Caki2 (cell line): Measurements from ENCODE around the gene EEF1AKMT4. TPM values are rescaled to one million over a fixed set of nuclear protein-coding genes. Genes with fewer than 3 reads are reported as not detected.

Experiments used
- DNase-seq: peaks from one replicate; pipeline ENCODE4 v3.0.0-alpha.2; 2015; ENCODE audit warnings: low read depth
- in situ Hi-C: cut with HindIII; loops from 2 replicates; pipeline ENCODE4 v1.10.0; 2016; ENCODE audit warnings: low sequenced_read_pairs, low pct_unique_long_range_greater_than_20kb, mixed read lengths
- total RNA-seq: library from RNA; depleted of rRNA; stranded (reverse); fragments of >200 nt; shearing (Covaris generic); gene quantifications from 2 replicates; pipeline ENCODE4 v1.2.3, GENCODE V29; 2014; ENCODE audit warnings: low replicate concordance

The EEF1AKMT4 gene
- total RNA-seq, 1 experiment from 2014 or later, result 17.4 TPM

DNA sequence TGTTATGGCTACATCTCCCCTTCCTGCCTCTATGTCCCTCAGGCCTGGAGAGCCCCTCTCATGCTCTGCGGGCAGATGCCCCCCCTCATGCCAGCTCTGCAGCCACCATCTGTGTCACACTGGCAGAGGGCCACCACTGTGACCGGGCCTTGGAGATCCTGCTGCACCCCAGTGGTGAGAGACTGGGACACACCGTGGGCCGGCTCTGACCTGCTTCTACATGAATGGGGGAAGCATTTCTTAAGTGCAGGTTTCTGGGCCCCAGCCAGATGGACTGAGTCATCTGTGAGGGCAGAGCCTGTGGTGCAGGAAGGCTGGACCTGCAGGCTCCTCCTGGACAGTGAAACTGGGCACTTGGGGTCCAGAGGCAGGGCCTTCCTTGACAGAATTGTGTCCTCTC lies 15.2 kb upstream of the EEF1AKMT4 start:
- in situ Hi-C loops, result no loop called here
- peak; percentile 83 for DNase-seq

DNA sequence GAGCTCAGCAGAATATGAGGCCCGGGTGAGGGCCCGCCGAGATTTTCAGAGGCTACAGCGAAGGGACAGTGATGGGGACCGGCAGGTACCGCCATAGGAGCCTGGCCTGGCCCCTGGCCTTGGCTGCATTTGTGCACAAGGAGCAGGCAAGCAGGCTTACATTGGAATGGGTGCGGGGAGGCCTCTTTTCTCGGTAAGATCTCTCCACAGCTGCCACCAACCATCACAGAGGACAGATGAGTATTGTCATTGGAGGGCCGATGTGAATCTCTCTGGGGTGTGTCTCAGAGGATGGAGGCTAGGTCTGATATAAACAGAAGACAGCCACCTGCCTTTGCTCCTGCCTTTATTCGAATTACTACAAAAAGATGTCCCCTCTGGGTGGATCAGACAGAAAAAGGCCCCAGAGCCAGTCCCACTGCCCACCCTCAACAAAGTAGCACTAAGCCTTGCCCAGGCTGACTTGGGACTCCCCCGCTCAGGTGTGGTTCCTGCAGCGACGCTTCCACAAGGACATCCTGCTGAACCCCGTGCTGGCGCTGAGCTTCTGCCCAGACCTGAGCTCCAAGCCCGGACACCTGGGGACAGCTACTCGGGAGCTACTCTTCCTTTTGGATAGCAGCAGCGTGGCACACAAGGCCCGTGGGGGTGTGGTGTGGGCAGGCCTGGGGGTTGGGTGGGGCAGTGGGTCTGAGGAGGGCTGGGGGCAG lies 14.6 kb upstream of the EEF1AKMT4 start:
- in situ Hi-C loops, result no loop called here
- DNase-seq, result no peak

DNA sequence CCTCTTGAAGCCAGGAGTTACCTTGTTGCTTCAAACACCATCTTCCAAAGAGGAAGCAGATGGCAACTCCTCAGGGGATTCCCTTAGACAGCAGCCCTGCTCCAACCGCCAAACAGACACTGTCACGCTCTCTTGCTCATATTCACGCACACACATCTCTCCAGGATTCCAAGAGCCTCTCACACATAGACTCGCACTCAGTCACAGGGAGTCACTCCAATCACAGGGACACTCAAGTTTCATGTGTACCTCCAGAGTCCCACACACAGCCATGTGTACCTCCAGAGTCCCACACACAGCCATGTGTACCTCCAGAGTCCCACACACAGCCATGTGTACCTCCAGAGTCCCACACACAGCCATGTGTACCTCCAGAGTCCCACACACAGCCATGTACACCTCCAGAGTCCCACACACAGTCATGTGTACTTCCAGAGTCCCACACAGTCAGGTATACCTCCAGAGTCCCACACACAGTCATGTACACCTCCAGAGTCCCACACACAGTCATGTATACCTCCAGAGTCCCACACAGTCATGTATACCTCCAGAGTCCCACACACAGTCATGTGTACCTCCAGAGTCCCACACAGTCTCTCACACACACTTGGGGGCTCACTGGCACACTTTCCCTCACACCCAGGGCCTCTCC lies 14.0 kb upstream of the EEF1AKMT4 start:
- in situ Hi-C loops, result no loop called here
- peak; percentile 27 for DNase-seq

DNA sequence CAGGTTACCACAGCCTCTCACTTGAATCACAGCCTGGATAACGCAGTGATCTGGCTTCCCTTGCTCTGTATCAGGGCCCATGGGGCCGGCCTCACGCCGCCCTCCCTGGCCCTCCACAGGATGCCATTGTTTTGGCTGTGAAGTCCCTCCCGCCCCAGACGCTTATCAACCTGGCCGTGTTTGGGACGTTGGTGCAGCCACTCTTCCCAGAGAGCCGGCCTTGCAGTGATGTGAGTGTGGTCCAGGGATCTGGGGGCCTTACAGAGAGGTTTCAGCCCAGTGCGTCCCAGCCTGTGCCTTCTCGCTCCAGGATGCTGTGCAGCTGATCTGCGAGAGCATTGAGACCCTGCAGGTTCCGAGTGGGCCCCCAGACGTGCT lies 13.4 kb upstream of the EEF1AKMT4 start:
- DNase-seq, result no peak
- in situ Hi-C loops, result no loop called here

DNA sequence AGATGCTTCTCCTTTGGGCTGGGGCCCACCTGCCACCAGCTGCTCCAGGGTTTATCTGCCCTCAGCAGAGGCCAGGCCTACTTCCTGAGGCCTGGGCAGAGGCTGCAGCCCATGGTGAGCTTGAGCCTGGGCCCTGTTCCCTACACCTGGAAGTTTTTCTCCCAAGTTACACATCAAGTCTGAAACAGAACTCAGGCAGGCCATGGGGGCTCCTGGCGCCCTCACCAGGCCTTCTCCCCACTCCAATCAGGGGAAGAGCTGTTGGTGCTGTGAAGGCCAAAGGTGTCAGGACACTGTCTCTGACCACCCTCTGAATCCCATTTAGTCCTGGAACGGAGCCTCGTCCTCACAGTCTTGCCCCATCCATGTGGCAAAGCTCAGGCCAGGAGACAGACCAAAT lies 12.8 kb upstream of the EEF1AKMT4 start:
- no peak for DNase-seq
- in situ Hi-C loops, result no loop called here

DNA sequence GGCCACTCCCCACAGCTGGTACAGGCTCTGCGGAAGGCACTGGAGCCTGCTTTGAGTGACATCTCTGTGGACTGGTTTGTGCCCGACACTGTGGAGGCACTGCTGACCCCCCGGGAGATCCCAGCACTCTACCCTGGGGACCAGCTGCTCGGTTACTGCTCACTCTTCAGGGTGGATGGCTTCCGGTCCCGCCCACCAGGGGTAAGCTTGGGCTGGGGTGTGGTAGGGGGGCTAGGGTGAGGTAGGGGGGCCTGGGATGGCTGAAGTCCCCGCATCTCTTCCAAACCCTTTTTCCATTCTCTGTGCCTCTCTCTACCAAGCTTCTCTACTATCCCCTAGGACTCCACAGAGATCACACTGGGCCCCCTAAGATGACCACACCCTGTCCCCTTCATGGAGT lies 12.3 kb upstream of the EEF1AKMT4 start:
- DNase-seq, result no peak
- in situ Hi-C loops, result no loop called here

DNA sequence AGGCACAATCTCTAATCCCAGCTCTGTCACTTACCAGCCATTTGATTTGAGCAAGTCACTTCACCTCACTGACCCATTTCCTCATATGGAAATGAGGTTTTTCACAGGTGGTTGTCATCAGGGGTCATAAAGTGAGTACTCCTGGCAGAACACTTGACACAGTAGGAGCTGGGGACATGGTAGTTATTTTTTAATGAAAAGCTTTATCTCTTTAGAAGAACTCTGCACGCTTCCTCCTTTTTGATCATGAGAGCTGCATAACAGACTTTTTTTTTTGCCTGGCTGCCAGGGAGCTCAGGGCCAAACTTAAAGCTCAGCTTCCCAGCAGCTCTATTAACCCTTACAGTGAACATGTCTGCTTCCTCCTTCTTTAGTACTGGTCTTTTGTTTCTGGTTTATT lies 11.7 kb upstream of the EEF1AKMT4 start:
- in situ Hi-C loops, result no loop called here
- DNase-seq, result no peak

DNA sequence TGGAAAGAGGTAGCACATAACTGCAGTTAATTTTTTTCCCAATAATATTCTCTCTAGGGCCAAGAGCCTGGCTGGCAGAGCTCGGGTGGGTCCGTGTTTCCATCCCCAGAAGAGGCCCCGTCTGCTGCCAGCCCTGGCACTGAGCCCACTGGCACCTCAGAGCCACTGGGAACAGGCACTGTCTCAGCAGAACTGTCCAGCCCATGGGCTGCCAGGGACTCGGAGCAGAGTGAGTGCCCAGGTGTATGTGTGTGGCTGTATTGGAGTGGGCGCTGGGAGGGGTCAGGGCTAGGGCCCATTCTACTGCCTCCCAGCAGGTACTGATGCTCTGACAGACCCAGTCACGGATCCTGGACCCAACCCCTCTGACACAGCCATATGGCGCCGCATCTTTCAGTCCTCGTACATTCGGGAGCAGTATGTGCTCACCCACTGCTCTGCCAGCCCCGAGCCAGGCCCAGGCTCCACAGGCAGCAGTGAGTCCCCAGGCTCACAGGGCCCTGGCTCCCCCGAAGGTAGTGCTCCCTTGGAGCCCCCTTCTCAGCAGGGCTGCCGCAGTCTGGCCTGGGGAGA lies 11.1 kb upstream of the EEF1AKMT4 start:
- in situ Hi-C loops, result no loop called here

DNA sequence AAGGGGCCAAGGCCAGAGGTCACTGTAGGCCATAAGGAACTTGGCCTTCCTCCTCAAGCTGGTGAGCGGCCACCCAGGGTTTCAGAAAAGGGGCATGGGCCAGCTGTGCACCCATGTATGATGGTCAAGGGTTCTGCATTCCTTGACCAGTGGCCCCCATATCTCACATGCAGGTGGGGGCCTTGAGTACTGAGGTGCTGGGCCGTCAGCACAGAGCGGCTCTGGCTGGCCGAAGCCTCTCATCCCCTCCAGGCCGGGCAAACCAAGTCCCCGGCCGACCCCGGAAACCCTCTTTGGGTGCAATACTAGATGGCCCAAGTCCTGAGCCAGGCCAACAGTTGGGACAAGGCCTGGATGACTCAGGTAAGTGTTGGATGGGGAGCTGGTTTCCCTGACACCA lies 10.3 kb upstream of the EEF1AKMT4 start:
- in situ Hi-C loops, result no loop called here
- no peak for DNase-seq

More for the DNA sequence above, 11.1 kb upstream of the EEF1AKMT4 start:
- DNase-seq, result no peak

DNA sequence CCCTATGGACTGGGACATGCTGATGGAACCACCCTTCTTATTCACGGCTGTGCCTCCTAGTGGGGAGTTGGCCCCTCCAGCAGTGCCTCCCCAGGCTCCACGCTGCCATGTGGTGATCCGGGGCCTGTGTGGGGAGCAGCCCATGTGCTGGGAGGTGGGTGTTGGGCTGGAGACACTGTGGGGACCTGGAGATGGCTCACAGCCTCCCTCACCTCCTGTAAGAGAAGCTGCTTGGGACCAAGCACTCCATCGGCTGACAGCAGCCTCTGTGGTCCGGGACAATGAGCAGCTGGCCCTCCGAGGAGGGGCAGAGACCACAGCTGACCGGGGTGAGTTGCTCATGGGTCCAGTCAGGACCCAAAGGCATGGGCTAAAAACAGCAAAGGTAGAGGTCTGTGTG lies 9.8 kb upstream of the EEF1AKMT4 start:
- no peak for DNase-seq
- in situ Hi-C loops, result no loop called here

DNA sequence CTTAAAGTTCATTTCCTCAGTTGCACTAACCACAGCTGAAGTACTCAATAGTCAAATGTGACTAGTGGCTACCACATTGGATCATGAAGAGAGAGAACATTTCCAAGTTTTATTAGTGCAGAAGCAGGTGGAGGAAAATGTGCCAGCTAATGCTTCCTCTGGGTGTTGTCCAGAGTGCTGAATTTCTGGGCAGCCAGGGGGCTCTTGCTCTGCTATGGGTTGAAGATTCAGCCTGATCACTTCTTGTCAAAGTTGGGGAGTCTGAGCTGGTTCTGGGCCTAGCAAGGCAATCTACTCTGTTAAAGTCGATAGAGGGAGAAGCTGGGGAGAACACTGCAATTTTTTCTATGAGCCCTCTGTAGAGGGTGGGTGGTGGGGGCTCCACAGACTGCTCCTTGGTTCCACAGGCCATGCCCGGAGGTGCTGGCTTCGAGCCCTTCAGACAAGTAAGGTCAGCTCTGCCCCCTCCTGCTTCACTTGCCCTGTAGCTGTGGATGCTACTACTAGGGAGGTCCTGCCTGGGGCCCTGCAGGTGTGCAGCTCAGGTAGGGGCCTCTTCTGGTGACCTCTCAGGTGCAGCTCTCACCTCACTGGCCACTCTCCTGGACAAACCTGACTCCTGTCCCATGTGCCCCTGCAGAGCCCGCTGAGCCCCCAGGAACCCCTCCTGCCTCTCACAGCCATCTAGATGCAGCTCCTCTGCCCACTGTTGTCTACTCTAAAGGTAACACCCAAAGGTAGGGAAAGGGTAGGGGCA lies 8.9 kb upstream of the EEF1AKMT4 start:
- peak; percentile 30 for DNase-seq
- in situ Hi-C loops, result no loop called here

DNA sequence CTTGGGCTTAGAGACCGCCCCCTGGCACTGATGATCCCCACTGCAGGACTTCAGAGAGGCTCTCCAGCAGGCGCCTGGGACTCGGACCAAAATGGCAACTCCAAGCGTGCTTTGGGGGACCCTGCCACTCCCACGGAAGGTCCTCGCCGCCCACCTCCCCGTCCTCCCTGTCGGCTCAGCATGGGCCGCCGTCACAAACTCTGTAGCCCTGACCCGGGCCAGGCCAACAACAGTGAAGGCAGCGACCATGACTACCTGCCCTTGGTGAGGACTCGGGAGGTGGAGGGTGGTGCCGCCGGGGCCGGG lies 8.4 kb upstream of the EEF1AKMT4 start:
- DNase-seq, result no peak
- in situ Hi-C loops, result no loop called here

DNA sequence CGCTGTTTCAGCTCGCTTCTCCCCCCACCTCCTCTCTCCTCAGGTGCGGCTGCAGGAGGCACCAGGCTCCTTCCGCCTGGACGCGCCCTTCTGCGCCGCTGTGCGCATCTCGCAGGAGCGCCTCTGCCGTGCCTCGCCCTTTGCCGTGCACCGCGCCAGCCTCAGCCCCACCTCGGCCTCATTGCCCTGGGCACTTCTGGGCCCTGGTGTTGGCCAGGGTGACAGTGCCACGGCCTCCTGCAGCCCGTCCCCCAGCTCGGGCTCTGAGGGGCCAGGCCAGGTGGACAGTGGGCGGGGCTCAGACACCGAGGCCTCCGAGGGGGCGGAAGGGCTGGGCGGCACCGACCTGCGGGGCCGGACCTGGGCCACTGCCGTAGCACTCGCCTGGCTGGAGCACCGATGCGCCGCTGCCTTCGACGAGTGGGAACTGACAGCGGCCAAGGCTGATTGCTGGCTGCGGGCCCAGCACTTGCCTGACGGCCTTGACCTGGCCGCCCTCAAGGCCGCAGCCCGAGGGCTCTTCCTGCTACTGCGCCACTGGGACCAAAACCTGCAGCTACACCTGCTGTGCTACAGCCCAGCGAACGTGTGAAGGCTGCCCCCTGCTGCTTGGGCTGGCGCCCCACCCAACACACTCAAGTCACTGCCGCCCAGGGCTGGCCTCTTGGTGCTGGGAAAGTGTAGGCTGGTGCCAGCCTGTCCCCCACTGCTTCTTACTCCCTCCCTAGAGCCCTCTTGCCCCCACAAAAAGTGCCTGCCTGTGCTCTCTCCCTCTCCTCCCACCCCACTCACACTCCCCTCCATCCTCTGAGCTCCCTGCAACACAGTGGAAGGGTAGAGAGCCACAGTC lies 7.8 kb upstream of the EEF1AKMT4 start:
- in situ Hi-C loops, result no loop called here
- DNase-seq, result no peak

DNA sequence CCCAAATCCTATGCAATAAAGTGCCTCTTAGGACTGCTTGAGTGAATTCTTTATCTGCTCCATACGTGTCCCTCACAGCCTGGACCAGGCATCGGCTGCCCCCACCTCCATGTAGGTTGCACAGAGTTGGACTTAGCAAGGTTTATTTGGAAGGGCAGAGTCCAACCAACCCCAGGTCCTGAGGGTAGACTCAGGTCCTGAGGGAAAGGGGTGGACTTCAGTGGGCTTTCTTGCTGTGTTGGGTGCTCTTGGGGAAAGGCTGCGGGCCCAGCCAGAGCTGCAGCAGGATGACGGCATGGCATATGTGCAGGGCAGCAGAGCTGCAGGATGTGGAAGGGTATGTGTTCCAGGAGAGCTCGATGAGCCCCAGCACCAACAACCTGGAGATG lies 7.2 kb upstream of the EEF1AKMT4 start:
- no peak for DNase-seq
- in situ Hi-C loops, result no loop called here

DNA sequence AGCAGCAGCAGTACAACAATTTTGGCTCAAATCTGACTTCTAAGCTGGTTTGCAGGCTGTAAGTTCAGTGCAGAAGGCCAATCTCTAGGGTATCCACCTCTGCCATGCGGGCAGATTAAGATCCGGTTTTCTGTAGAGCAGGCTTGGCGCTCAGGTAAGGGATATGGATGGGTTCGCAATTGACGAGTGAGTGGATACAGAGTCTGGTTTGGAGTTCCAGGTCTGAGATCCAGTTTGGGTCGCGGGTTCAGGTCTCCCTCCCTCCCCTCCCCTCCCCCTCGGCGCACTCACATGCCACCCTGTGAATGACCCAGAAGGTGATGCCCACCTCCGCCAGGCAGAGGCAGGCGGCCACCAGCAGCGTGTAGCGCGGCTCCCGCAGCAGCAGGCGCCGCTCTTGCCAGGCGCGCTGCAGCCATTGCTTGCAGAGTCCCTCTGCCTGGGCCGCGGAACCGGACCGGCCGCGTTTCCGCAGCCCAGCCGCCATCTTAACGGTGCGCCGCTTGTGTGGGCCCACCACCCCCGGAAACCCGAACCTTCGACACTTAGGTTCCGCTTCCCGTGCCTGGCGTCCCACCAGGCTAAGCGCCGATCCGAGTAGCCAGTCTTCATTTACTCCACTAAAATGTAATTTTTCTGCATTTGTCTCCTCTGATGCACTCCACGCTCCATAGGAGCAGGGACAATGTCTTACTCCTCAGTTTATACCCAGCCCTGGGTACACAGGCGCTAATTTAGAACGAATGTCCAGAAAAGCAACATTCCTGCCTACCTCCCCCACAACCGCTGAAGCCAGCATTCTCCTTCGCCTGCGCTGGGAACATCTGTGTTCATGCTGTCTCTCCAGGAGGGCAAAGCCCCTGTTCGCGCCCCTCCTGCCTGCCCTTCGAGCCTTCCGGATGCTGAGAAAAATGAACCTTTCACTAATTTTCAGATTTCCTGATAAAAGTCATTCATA lies 739 bp upstream of the EEF1AKMT4 start, which contains the start of gene ALG3:
Gene ALG3 (minus strand): TSS at position 509 of the 958 bp plus-strand sequence. CDS start 22 bp downstream, at position 487.
- in situ Hi-C loops, result no loop called here
- DNase-seq, result peak; percentile 74

DNA sequence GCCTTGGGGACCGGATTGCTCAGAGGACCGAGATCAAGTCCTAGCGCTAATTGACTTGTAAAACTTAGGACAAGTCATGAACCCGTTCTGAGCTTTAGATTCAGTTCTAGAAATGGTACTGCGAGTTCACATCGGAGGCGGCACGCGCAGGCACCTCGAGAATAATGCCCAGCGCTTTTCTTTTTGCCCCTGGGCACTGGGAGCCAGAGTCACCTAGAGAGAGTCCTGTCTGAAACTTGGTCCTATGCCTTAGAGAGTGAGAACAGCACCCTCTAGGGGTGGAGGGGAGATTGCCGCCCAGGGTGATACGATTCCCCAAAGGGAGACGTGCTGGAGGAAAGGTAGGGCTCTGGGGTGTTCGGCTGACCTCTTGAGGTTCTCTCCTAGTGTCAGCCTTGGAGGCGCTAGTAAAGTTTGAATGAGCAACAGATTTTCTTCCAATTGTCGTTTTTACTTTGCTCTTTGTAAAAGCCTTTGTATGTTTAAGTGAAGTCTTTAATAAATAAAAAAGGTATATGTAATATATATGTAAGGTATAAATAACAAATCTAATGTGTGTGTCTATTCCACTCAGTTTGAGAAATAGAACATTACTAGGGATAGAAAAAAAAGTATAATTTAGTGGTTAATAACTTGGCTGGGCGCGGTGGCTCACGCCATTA lies 826 bp downstream of the EEF1AKMT4 start:
- in situ Hi-C loops, result no loop called here
- peak; percentile 91 for DNase-seq
